Measurements from ENCODE around the gene CASS4. TPM values are rescaled to one million over a fixed set of nuclear protein-coding genes. Genes with fewer than 3 reads are reported as not detected.

CASS4 gene
- total RNA-seq, 4 donors from 2014 or later: 0.62 to 9.1 (median 3.7) TPM

DNA sequence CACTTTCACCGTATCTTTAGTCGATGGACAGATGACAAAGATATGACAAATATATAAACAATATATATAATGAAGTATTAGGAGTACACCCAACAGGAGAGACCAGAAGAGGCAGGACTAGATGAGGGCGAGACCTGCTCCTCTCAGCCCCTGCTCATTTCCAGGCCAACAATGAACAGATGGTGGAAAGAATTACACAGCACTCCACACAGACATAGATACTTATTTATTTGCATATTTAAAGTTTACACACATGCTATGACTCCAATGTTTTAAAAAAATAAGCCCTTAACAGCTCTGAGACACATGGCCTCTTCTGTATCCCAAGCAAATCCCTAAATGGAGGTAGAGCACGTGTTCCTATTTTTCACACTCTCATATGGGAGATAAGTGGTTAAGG, 42.9 kb upstream of the CASS4 start:
- Histone ChIP-seq H3K27me3 (no peaks in the 10 kb centered on the region), H3K27ac (no peak overlapping the region), H3K36me3 (no peaks in the 10 kb centered on the region), H3K4me3 (no peak overlapping the region), H3K4me1 (no peaks in the 10 kb centered on the region), H3K9me3 (no peaks in the 10 kb centered on the region)
- TF ChIP-seq, protein P1, sequence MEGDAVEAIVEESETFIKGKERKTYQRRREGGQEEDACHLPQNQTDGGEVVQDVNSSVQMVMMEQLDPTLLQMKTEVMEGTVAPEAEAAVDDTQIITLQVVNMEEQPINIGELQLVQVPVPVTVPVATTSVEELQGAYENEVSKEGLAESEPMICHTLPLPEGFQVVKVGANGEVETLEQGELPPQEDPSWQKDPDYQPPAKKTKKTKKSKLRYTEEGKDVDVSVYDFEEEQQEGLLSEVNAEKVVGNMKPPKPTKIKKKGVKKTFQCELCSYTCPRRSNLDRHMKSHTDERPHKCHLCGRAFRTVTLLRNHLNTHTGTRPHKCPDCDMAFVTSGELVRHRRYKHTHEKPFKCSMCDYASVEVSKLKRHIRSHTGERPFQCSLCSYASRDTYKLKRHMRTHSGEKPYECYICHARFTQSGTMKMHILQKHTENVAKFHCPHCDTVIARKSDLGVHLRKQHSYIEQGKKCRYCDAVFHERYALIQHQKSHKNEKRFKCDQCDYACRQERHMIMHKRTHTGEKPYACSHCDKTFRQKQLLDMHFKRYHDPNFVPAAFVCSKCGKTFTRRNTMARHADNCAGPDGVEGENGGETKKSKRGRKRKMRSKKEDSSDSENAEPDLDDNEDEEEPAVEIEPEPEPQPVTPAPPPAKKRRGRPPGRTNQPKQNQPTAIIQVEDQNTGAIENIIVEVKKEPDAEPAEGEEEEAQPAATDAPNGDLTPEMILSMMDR (IDR thresholded peaks at IDR 0.05): no peak
- TF ChIP-seq POLR2A (IDR thresholded peaks at IDR 0.05): no peak
- DNase-seq: no peak
- intact Hi-C loops (cut with DNase I; ENCODE audit: low total_unique reads): no loop called here

DNA sequence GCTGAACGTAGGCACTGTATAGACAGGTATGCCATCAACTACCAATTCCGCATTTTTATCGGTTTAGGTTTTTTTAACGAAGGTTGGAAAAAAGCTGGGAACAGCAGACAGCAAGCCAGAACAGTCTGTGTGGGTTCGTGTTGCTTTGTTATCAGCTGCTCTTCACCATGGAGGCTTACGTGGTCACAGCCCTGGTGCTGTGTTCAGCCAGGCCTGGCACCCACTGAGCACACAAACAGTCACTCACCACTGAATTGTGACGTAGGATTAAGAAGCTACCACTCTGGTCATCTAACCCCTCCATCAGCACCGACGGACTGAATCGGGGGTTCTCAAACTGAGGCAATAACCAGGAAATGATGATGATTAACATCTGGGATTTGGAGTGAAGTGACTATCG, 40.1 kb upstream of the CASS4 start:
- Histone ChIP-seq H3K27me3 (no peaks in the 10 kb centered on the region), H3K9me3 (no peaks in the 10 kb centered on the region), H3K4me1 (no peaks in the 10 kb centered on the region), H3K27ac (no peak overlapping the region), H3K36me3 (no peaks in the 10 kb centered on the region), H3K4me3 (no peak overlapping the region)
- intact Hi-C loops (cut with DNase I; ENCODE audit: low total_unique reads): no loop called here
- TF ChIP-seq, protein P1 (IDR thresholded peaks at IDR 0.05): no peak
- TF ChIP-seq POLR2A (IDR thresholded peaks at IDR 0.05): no peak
- no peak for DNase-seq

DNA sequence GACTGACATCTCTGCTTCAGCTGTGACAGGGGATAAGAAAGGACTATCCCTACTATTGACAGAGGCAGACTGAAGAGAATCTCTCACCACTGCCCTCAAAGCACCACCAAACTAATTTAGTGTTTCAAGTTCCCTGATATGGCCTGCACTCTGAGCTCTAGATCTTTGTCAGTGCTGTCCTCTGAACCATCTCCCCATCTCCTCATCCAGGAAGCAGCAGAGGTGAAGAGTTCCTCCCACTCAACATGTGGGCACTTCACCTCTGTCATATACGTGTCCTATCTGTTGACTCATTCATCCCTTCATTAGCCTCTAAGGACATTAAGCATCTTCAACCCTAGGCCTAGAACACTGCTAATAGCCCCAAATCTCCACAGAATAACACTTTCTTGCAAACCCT, 39.2 kb upstream of the CASS4 start:
- no peaks in the 10 kb centered on the region for H3K36me3 ChIP-seq
- H3K4me3 ChIP-seq: no peak overlapping the region
- H3K27ac ChIP-seq: no peak overlapping the region
- H3K27me3 ChIP-seq: no peaks in the 10 kb centered on the region
- intact Hi-C loops (cut with DNase I; ENCODE audit: low total_unique reads): no loop called here
- TF ChIP-seq, protein P1 (IDR thresholded peaks at IDR 0.05): no peak
- no peak for TF ChIP-seq POLR2A (IDR thresholded peaks at IDR 0.05)
- DNase-seq: no peak
- no peaks in the 10 kb centered on the region for H3K4me1 ChIP-seq
- H3K9me3 ChIP-seq: no peaks in the 10 kb centered on the region

DNA sequence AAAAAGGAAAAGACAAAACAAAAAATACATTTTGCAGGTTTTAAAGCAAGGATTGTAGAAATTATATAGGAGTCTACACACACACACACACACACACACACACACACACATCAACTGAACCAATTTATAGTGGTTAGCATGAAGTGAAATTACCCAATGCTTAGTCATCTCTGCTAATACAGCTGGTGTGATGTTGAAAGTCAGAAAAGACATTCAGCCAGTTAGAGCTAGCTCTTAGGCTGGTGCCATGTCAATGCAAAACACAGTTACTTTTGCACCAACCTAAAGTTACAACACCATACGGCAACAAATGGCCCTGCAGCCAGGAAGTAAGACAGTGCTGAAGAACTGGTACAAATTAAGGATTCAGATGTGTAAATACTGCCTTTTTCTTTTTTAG, 38.1 kb upstream of the CASS4 start:
- intact Hi-C loops (cut with DNase I; ENCODE audit: low total_unique reads): no loop called here
- H3K4me1 ChIP-seq: no peaks in the 10 kb centered on the region
- H3K9me3 ChIP-seq: no peaks in the 10 kb centered on the region
- no peak for DNase-seq
- H3K27ac ChIP-seq: no peak overlapping the region
- no peak for TF ChIP-seq POLR2A (IDR thresholded peaks at IDR 0.05)
- TF ChIP-seq, protein P1 (IDR thresholded peaks at IDR 0.05): no peak
- no peaks in the 10 kb centered on the region for H3K27me3 ChIP-seq
- no peaks in the 10 kb centered on the region for H3K36me3 ChIP-seq
- H3K4me3 ChIP-seq: no peak overlapping the region

DNA sequence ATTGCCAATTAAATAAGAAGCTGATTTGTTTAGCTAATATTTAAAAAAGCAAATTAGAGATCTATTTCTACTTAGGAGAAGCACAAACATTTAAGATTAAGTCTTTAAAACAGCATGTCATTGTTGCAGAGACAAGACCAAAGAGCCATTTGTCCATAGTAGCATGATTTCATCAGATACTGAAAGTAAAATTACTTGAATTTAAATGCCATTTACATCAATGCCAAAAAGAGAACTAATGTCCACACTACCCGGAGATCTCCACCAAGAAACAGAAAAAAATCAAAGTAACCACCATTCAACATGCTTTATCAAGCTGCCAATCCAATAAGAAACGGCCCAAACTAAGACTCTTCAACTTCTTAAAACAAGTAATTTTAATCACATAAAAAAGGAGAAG, 35.7 kb upstream of the CASS4 start:
- no peaks in the 10 kb centered on the region for H3K36me3 ChIP-seq
- no peak for TF ChIP-seq POLR2A (IDR thresholded peaks at IDR 0.05)
- TF ChIP-seq, protein P1 (IDR thresholded peaks at IDR 0.05): no peak
- no peaks in the 10 kb centered on the region for H3K9me3 ChIP-seq
- no peak overlapping the region for H3K27ac ChIP-seq
- intact Hi-C loops (cut with DNase I; ENCODE audit: low total_unique reads): no loop called here
- H3K27me3 ChIP-seq: no peaks in the 10 kb centered on the region
- DNase-seq: no peak
- H3K4me1 ChIP-seq: no peaks in the 10 kb centered on the region
- no peak overlapping the region for H3K4me3 ChIP-seq

All from uterus (tissue), 4 donors.